Glutamatergic neuron (in vitro differentiated cells): ENCODE results near the gene CCNY. TPM values are rescaled to one million over a fixed set of nuclear protein-coding genes. Genes with fewer than 3 reads are reported as not detected.

Source experiments
- DNase-seq: peaks from one replicate; pipeline ENCODE4 v3.0.0; 2022
- H3K27ac Mint-ChIP-seq: one replicate; pipeline ENCODE4 v1.8.0; 2020; ENCODE audit warnings: mild to moderate bottlenecking, mixed read lengths, inconsistent platforms; ENCODE audit not compliant: unreplicated experiment
- H3K27me3 Mint-ChIP-seq: one replicate; pipeline ENCODE4 v1.8.0; 2020; ENCODE audit warnings: mild to moderate bottlenecking, moderate library complexity, mixed read lengths, inconsistent platforms; ENCODE audit not compliant: unreplicated experiment
- H3K36me3 Mint-ChIP-seq: one replicate; pipeline ENCODE4 v1.8.0; 2020; ENCODE audit warnings: mild to moderate bottlenecking, mixed read lengths, inconsistent platforms; ENCODE audit not compliant: unreplicated experiment
- H3K4me1 Mint-ChIP-seq: one replicate; pipeline ENCODE4 v1.8.0; 2020; ENCODE audit warnings: mild to moderate bottlenecking, low read depth, mixed read lengths, inconsistent platforms; ENCODE audit not compliant: unreplicated experiment
- H3K4me3 Mint-ChIP-seq: one replicate; pipeline ENCODE4 v1.8.0; 2020; ENCODE audit warnings: mild to moderate bottlenecking, mixed read lengths, inconsistent platforms; ENCODE audit not compliant: unreplicated experiment
- H3K9me3 Mint-ChIP-seq: one replicate; pipeline ENCODE4 v1.8.0; 2020; ENCODE audit warnings: mild to moderate bottlenecking, moderate library complexity, mixed read lengths, inconsistent platforms; ENCODE audit not compliant: unreplicated experiment
- total RNA-seq: library from RNA; stranded (reverse); fragmentation: NEBNext Ultra II Directional; extraction: Animal tissue kit (Norgen Biotek cat#: 25700); gene quantifications from one replicate; pipeline ENCODE4 v1.2.1, GENCODE V29; 2021; ENCODE audit not compliant: unreplicated experiment
- TF ChIP-seq, protein P1 (sequence below): fragments of 200-600 bp; sonication (generic); IDR thresholded peaks from one replicate; pipeline ENCODE4 v1.5.0; 2021; ENCODE audit not compliant: partially characterized antibody, unreplicated experiment

CCNY gene
- total RNA-seq, 1 donor from 2014 or later, result 219 TPM

DNA sequence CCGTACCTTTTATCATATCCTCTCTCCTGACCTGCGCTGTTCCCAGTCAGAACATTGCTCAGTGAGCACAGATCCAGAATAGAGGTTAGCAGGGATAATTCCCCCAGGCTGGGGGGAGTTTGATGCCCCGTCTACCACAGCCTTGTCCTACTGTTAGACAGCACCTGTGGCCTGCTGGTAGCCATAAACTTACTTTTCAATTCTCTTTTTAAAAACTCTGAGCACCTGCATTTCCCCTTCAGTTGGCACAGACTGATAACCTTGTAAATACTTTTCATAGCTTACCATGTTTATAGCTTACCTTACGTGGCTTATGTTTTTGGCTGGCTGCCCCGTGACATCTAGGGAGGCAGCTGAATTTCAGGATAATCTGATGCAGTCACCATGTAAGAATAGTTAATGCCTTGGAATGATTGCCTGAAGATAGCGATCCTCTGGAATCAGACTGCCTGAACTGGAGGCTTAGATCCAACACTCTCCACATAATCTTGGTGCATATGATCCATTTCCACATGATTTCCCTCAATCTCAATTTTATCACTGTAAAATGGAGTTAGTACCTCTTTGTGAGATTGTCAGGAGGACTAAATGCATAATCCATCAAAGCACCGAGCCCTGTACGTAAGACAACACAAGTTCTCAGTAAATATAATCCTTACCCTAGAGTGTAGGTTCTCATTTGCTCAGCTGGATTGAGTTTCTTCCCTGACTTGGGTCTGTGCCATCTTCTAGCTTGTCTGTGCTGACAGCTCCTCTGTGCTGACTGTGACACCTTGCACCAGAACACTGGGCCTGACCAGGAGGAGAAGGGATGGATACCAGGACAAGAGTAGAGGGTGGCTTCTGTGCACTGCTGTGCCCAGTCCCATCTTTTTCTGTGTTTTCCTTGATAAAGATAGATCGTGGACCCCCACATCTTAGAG, 157.1 kb downstream of the CCNY start:
- TF ChIP-seq, protein P1, sequence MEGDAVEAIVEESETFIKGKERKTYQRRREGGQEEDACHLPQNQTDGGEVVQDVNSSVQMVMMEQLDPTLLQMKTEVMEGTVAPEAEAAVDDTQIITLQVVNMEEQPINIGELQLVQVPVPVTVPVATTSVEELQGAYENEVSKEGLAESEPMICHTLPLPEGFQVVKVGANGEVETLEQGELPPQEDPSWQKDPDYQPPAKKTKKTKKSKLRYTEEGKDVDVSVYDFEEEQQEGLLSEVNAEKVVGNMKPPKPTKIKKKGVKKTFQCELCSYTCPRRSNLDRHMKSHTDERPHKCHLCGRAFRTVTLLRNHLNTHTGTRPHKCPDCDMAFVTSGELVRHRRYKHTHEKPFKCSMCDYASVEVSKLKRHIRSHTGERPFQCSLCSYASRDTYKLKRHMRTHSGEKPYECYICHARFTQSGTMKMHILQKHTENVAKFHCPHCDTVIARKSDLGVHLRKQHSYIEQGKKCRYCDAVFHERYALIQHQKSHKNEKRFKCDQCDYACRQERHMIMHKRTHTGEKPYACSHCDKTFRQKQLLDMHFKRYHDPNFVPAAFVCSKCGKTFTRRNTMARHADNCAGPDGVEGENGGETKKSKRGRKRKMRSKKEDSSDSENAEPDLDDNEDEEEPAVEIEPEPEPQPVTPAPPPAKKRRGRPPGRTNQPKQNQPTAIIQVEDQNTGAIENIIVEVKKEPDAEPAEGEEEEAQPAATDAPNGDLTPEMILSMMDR, result no peak
- Mint-ChIP-seq H3K9me3 (peaks cover 24% of the 10 kb centered on the region), H3K27me3 (peaks cover 24% of the 10 kb centered on the region), H3K27ac (no peak overlapping the region), H3K4me1 (peaks cover 37% of the 10 kb centered on the region), H3K36me3 (peaks cover 8% of the 10 kb centered on the region), H3K4me3 (no peak overlapping the region)
- DNase-seq, result no peak

DNA sequence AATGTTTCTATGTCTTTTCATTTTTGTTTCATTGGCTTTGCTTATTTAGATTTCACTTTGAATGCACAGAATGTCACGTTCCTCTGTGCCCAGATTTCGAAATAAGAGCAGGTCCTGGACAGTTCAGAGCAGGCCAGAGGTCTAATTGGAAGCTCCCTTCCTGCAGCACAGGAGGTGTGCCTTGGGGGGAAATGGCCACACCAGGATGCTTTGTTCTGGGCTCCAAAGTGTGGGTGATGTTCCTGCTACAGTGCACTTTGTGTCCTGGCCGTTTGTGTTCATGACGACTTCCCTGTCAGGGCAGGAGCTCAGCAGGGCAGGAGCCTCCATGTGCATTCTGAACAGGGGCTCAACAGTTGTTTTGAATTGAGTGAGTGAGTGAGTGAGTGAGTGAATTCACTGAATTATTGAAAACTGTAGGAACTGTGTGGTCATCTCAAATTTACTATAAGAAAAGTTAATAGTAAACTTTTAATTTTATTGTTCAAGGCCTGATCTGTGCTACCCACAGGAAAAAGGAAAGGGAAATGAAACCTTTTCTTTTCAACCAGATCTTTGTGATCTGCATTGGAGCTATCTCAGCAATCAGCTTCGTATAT, 159.3 kb downstream of the CCNY start:
- no peak overlapping the region for H3K4me3 Mint-ChIP-seq
- no peak for DNase-seq
- H3K36me3 Mint-ChIP-seq, result no peaks in the 10 kb centered on the region
- peaks cover 25% of the 10 kb centered on the region for H3K9me3 Mint-ChIP-seq
- TF ChIP-seq, protein P1, result no peak
- H3K27me3 Mint-ChIP-seq, result peaks cover 23% of the 10 kb centered on the region
- peaks cover 55% of the 10 kb centered on the region for H3K4me1 Mint-ChIP-seq
- no peak overlapping the region for H3K27ac Mint-ChIP-seq

DNA sequence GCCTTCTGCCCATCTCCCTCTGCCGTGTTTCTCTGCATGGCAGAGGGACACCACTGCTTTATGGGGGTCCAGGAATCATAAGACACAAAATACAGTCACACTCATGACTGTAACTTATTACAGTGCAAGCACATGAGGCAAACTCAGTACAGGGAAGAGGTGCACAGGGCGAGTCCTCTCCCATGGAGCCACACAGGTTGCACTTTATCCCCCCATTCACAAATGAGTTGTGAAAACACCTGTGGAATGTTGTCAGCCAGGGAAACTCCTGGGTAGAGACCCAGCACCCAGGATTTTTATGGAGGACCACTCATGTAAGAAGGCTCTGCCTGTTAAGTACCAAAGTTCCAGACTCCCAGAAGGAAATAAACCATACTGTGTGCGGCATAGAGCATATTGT, 161.6 kb downstream of the CCNY start:
- Mint-ChIP-seq H3K9me3 (peaks cover 25% of the 10 kb centered on the region), H3K36me3 (no peaks in the 10 kb centered on the region), H3K4me3 (no peak overlapping the region), H3K4me1 (peaks cover 66% of the 10 kb centered on the region), H3K27ac (no peak overlapping the region), H3K27me3 (peaks cover 17% of the 10 kb centered on the region)
- TF ChIP-seq, protein P1, result no peak
- DNase-seq, result no peak

DNA sequence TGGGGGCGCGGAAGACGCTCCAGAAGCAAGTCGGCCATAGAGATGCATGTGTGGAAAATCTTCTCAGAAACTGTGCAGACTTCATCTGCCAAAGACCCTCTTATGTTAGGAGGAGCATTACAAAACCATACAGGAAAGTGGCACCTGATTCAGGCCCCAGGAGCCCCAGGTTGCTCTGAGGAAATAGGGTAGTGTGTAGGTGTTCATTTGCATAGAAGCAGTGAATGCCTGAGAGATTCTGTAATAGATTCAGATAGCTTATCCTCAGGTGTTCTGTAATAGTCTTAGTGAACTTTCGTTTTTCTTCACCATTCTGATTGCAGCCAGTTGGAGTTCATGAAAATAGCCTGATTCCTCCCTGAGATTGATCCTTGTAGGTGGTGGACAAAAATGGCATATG, 162.4 kb downstream of the CCNY start:
- DNase-seq, result no peak
- H3K27ac Mint-ChIP-seq, result peak overlapping the region; percentile 83
- no peaks in the 10 kb centered on the region for H3K36me3 Mint-ChIP-seq
- TF ChIP-seq, protein P1, result no peak
- peaks cover 67% of the 10 kb centered on the region for H3K4me1 Mint-ChIP-seq
- H3K27me3 Mint-ChIP-seq, result peaks cover 17% of the 10 kb centered on the region
- H3K9me3 Mint-ChIP-seq, result peaks cover 26% of the 10 kb centered on the region
- H3K4me3 Mint-ChIP-seq, result no peak overlapping the region

DNA sequence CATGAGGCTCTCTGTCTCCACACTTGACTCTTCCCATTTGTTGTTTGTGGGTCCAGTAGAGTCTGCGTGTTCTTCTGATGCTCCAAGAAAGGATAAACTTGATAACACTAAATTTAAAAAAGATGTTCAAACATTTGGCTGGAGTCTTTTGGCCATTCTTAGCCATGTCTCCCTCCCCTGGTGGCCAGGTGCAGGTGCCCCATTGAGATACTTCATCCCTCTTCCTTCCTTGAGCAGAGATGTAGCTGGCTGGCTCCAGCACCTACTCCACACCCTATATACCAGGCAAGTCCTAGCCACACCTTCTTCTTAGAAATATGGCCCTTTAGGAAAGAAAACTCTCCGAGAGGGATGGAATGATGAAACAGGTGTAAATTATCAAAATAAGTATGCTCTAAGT, 165.6 kb downstream of the CCNY start:
- no peak for DNase-seq
- Mint-ChIP-seq H3K27ac (peak overlapping the region; percentile 26), H3K27me3 (peaks cover 14% of the 10 kb centered on the region), H3K4me1 (peaks cover 67% of the 10 kb centered on the region), H3K9me3 (peaks cover 18% of the 10 kb centered on the region), H3K4me3 (no peak overlapping the region), H3K36me3 (no peaks in the 10 kb centered on the region)
- TF ChIP-seq, protein P1, result no peak
